Smooth muscle cell (in vitro differentiated cells): Measurements from ENCODE around the gene SLIRP. TPM values are rescaled to one million over a fixed set of nuclear protein-coding genes. Genes with fewer than 3 reads are reported as not detected.
A peak's percentile ranks its signal among the peaks of the same experiment; 100 is the strongest.

Experiments
- DNase-seq: peaks from one replicate; lab custom pipeline; 2025; ENCODE audit not compliant: unreplicated experiment; lab: John Stamatoyannopoulos, UW
- H2AFZ ChIP-seq: fragments of 200-600 bp; sonication (generic); 2 replicates; pipeline ENCODE4 v1.6.0; 2016; ENCODE audit warnings: antibody characterized with exemption, low read depth, mild to moderate bottlenecking
- H3F3A ChIP-seq: fragments of 200-600 bp; sonication (generic); 2 replicates; pipeline ENCODE4 v1.6.0; 2017; ENCODE audit warnings: antibody characterized with exemption, low read depth
- H3K27ac ChIP-seq: fragments of 200-600 bp; sonication (generic); 2 replicates; pipeline ENCODE4 v1.5.1; 2016; ENCODE audit warnings: low read depth, mild to moderate bottlenecking
- H3K27me3 ChIP-seq: fragments of 200-600 bp; sonication (generic); 2 replicates; pipeline ENCODE4 v1.6.1; 2016; ENCODE audit warnings: low read depth, mild to moderate bottlenecking
- H3K36me3 ChIP-seq: fragments of 200-600 bp; sonication (generic); 2 replicates; pipeline ENCODE4 v1.5.1; 2016; ENCODE audit warnings: low read depth
- H3K4me1 ChIP-seq: fragments of 200-600 bp; sonication (generic); 2 replicates; pipeline ENCODE4 v1.5.1; 2016; ENCODE audit warnings: low read depth
- H3K4me2 ChIP-seq: fragments of 200-600 bp; sonication (generic); 2 replicates; pipeline ENCODE4 v1.6.0; 2016; ENCODE audit warnings: mild to moderate bottlenecking
- H3K4me3 ChIP-seq: fragments of 200-600 bp; sonication (generic); 2 replicates; pipeline ENCODE4 v1.5.1; 2016; ENCODE audit warnings: mild to moderate bottlenecking
- H3K79me2 ChIP-seq: fragments of 200-600 bp; sonication (generic); 2 replicates; pipeline ENCODE4 v1.6.0; 2016; ENCODE audit warnings: low read depth, mild to moderate bottlenecking
- H3K9ac ChIP-seq: fragments of 200-600 bp; sonication (generic); 2 replicates; pipeline ENCODE4 v1.6.0; 2016; ENCODE audit warnings: low read depth
- H3K9me3 ChIP-seq: fragments of 200-600 bp; sonication (generic); replicated peaks from 2 replicates; pipeline ENCODE4 v1.5.1; 2016; ENCODE audit warnings: low read depth
- H4K20me1 ChIP-seq: fragments of 200-600 bp; sonication (generic); 2 replicates; pipeline ENCODE4 v1.6.0; 2016; ENCODE audit warnings: low read depth
- WGBS: methylation state at CpG from one replicate; pipeline ENCODE4 v1.1.7; 2016; ENCODE audit warnings: low lambda C conversion rate; 5-methylcytosine and 5-hydroxymethylcytosine counted together
- polyA plus RNA-seq: library from polyadenylated mRNA; unstranded; fragments of >200 nt; fragmentation: Nextera tagmentation; extraction: Ambion mirVana; gene quantifications from 2 replicates; pipeline ENCODE4 v1.2.1, GENCODE V29; 2016
- total RNA-seq: library from RNA; depleted of rRNA; stranded (reverse); fragments of >200 nt; gene quantifications from 2 replicates; pipeline ENCODE4 v1.2.3, GENCODE V29; 2014
- TF ChIP-seq, protein P1 (sequence below): fragments of 200-600 bp; sonication (generic); IDR thresholded peaks from 2 replicates; pipeline ENCODE4 v1.5.1; 2017; ENCODE audit warnings: borderline replicate concordance, mild to moderate bottlenecking, antibody characterized with exemption; ENCODE audit not compliant: insufficient read depth, poor library complexity, severe bottlenecking

SLIRP gene
- total and polyA plus RNA-seq, 2 experiments from 2014 or later, result 577 to 735 TPM

DNA sequence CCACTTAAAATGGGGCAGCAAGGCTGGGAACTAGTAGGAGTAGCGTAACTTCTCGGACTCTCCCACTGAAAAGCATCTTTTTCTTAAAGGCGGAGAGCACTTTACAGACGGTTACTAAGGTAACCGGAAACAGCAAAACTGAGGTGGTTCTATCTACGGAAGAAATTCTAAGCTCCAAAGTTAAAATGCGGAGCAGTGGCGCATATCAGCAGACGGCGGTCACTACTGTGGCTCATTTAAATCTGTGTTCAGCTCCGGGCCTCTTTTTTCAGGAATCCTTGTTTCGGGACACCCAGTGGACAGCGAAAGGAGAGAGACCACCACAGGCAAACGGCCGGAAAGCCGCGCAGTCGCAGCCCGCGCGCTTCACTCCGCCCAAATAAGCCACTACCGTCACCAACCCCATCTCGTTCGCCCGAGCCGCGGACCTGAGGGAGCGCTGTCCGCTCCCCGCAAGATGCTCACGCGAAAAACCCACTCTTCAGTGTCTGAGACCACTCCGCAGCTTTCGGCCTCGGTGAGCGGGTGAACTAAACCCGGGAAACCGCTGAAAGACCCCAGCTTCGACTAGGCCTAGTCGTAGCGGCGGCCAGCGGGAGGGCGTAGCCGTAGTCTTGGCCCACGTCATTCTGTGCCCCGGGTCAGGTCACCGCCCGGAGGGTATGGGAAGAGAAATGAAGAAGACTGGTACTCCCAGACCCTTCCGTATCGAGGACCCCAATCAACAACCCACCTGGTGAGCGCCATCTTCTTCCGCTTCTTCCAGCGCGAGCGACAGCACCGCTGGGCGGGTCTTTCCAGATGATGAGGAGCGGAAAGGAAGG lies 52.7 kb downstream of the SLIRP start, which contains the start of gene SNW1:
TSS of gene SNW1 (minus strand) at position 776 of the 824 bp plus-strand sequence. CDS start at position 747, 29 bp downstream.
- H3K27ac ChIP-seq, result peak within 1 kb of the TSS; percentile 91
- no peaks in the 10 kb centered on the region for H3K36me3 ChIP-seq
- DNase-seq, result peak; percentile 76
- peak within 1 kb of the TSS; percentile 93 for H2AFZ ChIP-seq
- H4K20me1 ChIP-seq, result peaks cover 41% of the 10 kb centered on the region
- TF ChIP-seq, protein P1, sequence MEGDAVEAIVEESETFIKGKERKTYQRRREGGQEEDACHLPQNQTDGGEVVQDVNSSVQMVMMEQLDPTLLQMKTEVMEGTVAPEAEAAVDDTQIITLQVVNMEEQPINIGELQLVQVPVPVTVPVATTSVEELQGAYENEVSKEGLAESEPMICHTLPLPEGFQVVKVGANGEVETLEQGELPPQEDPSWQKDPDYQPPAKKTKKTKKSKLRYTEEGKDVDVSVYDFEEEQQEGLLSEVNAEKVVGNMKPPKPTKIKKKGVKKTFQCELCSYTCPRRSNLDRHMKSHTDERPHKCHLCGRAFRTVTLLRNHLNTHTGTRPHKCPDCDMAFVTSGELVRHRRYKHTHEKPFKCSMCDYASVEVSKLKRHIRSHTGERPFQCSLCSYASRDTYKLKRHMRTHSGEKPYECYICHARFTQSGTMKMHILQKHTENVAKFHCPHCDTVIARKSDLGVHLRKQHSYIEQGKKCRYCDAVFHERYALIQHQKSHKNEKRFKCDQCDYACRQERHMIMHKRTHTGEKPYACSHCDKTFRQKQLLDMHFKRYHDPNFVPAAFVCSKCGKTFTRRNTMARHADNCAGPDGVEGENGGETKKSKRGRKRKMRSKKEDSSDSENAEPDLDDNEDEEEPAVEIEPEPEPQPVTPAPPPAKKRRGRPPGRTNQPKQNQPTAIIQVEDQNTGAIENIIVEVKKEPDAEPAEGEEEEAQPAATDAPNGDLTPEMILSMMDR, result no peak
- peak within 1 kb of the TSS; percentile 95 for H3K9ac ChIP-seq
- peaks cover 46% of the 10 kb centered on the region for H3K79me2 ChIP-seq
- no peaks in the 10 kb centered on the region for H3K9me3 ChIP-seq
- no peaks in the 10 kb centered on the region for H3K27me3 ChIP-seq
- peak within 1 kb of the TSS; percentile 85 for H3K4me3 ChIP-seq
- under 1% methylated on average over 60 of the region's 60 CpGs for WGBS
- H3K4me1 ChIP-seq, result peaks cover 7% of the 10 kb centered on the region
- no peaks in the 10 kb centered on the region for H3F3A ChIP-seq
- H3K4me2 ChIP-seq, result peak within 1 kb of the TSS; percentile 86

DNA sequence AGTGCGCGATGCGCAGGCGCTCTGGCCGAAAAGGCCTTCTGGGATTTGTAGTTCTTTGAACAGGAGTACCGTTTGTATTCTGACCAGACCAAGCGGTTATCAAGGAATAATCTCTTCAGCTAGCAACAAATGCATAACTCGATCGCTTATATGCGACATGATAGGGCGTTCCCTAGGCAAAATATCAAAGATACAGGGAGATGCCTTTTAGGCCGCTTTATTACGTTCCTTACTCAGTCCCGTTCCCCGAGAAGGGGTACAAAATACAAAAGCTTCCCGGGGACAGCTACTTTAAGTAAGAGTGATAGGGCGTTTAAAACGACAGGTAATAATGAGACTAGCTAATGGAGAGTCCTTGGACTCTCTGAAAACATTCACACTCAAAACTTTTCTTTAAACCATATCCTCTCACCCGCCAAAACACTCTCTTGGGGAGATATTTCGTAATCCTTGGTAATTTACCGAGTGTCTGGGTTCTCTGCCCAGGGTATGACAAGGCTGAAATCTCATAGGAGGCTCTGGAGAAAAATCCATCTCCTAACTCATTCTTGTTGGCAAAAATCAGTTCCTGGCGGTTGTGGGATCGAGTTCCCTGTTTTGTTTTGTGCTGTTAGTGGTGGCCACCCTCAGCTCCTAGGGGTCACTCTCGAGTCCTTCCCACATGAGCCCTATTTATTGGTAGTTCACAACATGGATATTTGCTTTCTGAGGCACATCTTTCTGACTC lies 53.5 kb downstream of the SLIRP start:
- Histone ChIP-seq H3K27ac (peak overlapping the region; percentile 91), H3K9me3 (no peaks in the 10 kb centered on the region), H4K20me1 (peaks cover 33% of the 10 kb centered on the region), H3F3A (no peaks in the 10 kb centered on the region), H3K27me3 (no peaks in the 10 kb centered on the region), H3K36me3 (no peaks in the 10 kb centered on the region), H2AFZ (peak overlapping the region; percentile 93), H3K4me3 (peak overlapping the region; percentile 85), H3K4me1 (peaks cover 7% of the 10 kb centered on the region), H3K79me2 (peaks cover 40% of the 10 kb centered on the region), H3K9ac (peak overlapping the region; percentile 95), H3K4me2 (peak overlapping the region; percentile 86)
- TF ChIP-seq, protein P1, result peak; percentile 16
- DNase-seq, result no peak
- 3% methylated on average over 24 of the region's 24 CpGs for WGBS

DNA sequence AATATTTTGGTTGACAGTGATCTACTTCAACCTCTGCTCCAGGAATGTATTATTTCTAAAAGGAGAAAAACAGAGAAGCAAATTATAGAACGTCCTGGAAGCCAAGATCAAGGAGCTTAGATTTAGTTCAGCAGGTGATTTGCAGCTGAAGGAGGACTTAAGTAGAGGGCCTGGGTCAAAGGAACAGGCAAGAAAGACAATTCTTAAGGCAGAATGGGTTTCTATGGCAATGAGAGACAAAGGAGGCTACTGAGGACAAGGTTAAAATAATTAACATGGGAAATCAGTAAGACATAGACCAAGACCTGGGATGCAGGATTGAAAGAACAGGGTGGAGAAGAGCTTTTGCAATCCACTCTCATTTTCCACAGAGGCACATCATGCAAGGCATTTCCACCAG lies 55.4 kb downstream of the SLIRP start:
- no peak for DNase-seq
- H3K4me2 ChIP-seq, result no peak overlapping the region
- 53% methylated on average over 1 of the region's 1 CpG for WGBS
- no peaks in the 10 kb centered on the region for H3K36me3 ChIP-seq
- no peaks in the 10 kb centered on the region for H3K9me3 ChIP-seq
- H4K20me1 ChIP-seq, result peaks cover 18% of the 10 kb centered on the region
- H3K4me1 ChIP-seq, result peaks cover 7% of the 10 kb centered on the region
- no peak overlapping the region for H3K27ac ChIP-seq
- no peak overlapping the region for H2AFZ ChIP-seq
- no peak overlapping the region for H3K9ac ChIP-seq
- peaks cover 22% of the 10 kb centered on the region for H3K79me2 ChIP-seq
- H3F3A ChIP-seq, result no peaks in the 10 kb centered on the region
- no peaks in the 10 kb centered on the region for H3K27me3 ChIP-seq
- TF ChIP-seq, protein P1, result no peak
- H3K4me3 ChIP-seq, result no peak overlapping the region
